Measurements from ENCODE around the gene GABRG3. TPM values are rescaled to one million over a fixed set of nuclear protein-coding genes. Genes with fewer than 3 reads are reported as not detected.

The GABRG3 gene
- total and polyA plus RNA-seq, 10 of the 15 experiments (the other 5 are each of a cell fraction or from before 2014, with no cell fraction given), result 0.15 TPM; not detected in 9

- TF ChIP-seq SKIL (IDR thresholded peaks at IDR 0.05; ENCODE audit: low read depth, poor library complexity, severe bottlenecking) (no peak), NFYB (IDR thresholded peaks at IDR 0.05; ENCODE audit: insufficient read depth, low read depth, low read length) (no peak), MTA3 (IDR thresholded peaks at IDR 0.05; ENCODE audit: borderline replicate concordance, low read length) (no peak), ZNF207 (IDR thresholded peaks at IDR 0.05; ENCODE audit: borderline replicate concordance) (no peak), RELB (IDR thresholded peaks at IDR 0.05; ENCODE audit: low read depth) (no peak), YY1 (IDR thresholded peaks at IDR 0.05; ENCODE audit: low read depth, low read length) (no peak)
These were observed 261.9 kb downstream of the GABRG3 start (continued) for GRCh38 chr15:27232876-27233275.

DNA sequence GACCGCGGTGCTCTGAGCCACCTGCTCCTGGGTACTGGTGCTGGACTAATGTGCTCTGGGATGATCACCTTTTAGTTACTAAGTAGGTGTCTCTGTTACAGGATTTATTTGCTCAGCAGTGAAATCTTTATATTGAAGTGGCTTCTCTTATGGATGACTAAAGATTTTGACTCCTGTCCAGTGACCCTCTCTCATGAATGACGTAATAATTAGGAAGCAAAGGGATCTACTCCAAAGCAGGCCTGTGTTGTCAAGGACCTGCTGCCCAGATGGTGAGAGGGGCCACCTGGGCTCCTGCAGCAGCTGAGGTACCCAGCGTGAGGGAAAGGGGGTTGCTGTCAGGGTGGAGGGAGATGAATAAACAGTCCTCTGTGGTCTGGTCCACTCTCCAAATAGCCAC is 263.6 kb downstream of the GABRG3 start:
- BruUV-seq (replicated peaks), result no TSS peak
- ChIA-PET RAD21 (ENCODE audit: unreplicated experiment) (no interaction called here), SMC1A (ENCODE audit: uncharacterized antibody, unreplicated experiment) (no interaction called here), POLR2A (no interaction called here), CTCF (no interaction called here)
- Histone ChIP-seq H4K20me1 (ENCODE audit: control insufficient read depth, insufficient read depth) (no peaks in the 10 kb centered on the region), H3K27ac (ENCODE audit: control insufficient read depth, insufficient read depth) (no peak overlapping the region), H3K79me2 (ENCODE audit: control insufficient read depth, insufficient read depth, low read length) (no peaks in the 10 kb centered on the region), H2AFZ (ENCODE audit: control insufficient read depth, low read depth, low read length) (no peak overlapping the region), H3K4me3 (no peak overlapping the region), H3K36me3 (ENCODE audit: control insufficient read depth in 2 of 2, insufficient read depth in 2 of 2, low read length in 1 of 2) (no peaks in the 10 kb centered on the region), H3K9ac (ENCODE audit: control insufficient read depth, insufficient read depth, low read length) (no peak overlapping the region), H3K27me3 (replicated peaks in 1 of 2; ENCODE audit: control insufficient read depth in 2 of 2, insufficient read depth in 2 of 2, low read length in 1 of 2) (no peaks in the 10 kb centered on the region), H3K4me1 (ENCODE audit: control insufficient read depth, insufficient read depth, low read length) (no peaks in the 10 kb centered on the region), H3K4me2 (ENCODE audit: control insufficient read depth, insufficient read depth) (no peak overlapping the region), H3K9me3 (replicated peaks; ENCODE audit: control insufficient read depth, insufficient read depth, low read length) (no peaks in the 10 kb centered on the region; the same call in 2 of the 3 replicates)
- in situ Hi-C loops (cut with MboI) (no loop called here), intact Hi-C loops (cut with micrococcal nuclease; ENCODE audit: unreplicated experiment) (no loop called here)
- no peak for FAIRE-seq
- 34% methylated on average over 4 of the region's 4 CpGs for WGBS (ENCODE audit: insufficient coverage, insufficient replicate concordance, low lambda C conversion rate, missing lambda C conversion rate)
- ATAC-seq, result no peak
- no peak for DNase-seq (ENCODE audit: low read depth, low spot score)
- no peak for TF ChIP-seq ZSCAN29 (IDR thresholded peaks at IDR 0.05)
- TF ChIP-seq, protein P1, sequence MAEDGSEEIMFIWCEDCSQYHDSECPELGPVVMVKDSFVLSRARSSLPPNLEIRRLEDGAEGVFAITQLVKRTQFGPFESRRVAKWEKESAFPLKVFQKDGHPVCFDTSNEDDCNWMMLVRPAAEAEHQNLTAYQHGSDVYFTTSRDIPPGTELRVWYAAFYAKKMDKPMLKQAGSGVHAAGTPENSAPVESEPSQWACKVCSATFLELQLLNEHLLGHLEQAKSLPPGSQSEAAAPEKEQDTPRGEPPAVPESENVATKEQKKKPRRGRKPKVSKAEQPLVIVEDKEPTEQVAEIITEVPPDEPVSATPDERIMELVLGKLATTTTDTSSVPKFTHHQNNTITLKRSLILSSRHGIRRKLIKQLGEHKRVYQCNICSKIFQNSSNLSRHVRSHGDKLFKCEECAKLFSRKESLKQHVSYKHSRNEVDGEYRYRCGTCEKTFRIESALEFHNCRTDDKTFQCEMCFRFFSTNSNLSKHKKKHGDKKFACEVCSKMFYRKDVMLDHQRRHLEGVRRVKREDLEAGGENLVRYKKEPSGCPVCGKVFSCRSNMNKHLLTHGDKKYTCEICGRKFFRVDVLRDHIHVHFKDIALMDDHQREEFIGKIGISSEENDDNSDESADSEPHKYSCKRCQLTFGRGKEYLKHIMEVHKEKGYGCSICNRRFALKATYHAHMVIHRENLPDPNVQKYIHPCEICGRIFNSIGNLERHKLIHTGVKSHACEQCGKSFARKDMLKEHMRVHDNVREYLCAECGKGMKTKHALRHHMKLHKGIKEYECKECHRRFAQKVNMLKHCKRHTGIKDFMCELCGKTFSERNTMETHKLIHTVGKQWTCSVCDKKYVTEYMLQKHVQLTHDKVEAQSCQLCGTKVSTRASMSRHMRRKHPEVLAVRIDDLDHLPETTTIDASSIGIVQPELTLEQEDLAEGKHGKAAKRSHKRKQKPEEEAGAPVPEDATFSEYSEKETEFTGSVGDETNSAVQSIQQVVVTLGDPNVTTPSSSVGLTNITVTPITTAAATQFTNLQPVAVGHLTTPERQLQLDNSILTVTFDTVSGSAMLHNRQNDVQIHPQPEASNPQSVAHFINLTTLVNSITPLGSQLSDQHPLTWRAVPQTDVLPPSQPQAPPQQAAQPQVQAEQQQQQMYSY (CRISPR knock-in tag; IDR thresholded peaks at IDR 0.05), result no peak
- no peak for TF ChIP-seq MYC (IDR thresholded peaks at IDR 0.05; ENCODE audit: insufficient read depth, insufficient read length, insufficient replicate concordance, low read length, severe bottlenecking)
- no peak for TF ChIP-seq ZNF622 (IDR thresholded peaks at IDR 0.05)
- TF ChIP-seq NFYA (IDR thresholded peaks at IDR 0.05; ENCODE audit: borderline replicate concordance, low read depth, low read length), result no peak
- no peak for TF ChIP-seq FOS (IDR thresholded peaks at IDR 0.05; ENCODE audit: borderline replicate concordance, extremely low read depth, insufficient read length)
- no peak for TF ChIP-seq TCF12 (IDR thresholded peaks at IDR 0.05; ENCODE audit: low read depth, low read length)
- no peak for TF ChIP-seq YBX1 (IDR thresholded peaks at IDR 0.05)
- no peak for TF ChIP-seq IRF4 (IDR thresholded peaks at IDR 0.05; ENCODE audit: low read depth, low read length)
